Right atrium auricular region (tissue), 2 donors: ENCODE data around the gene SLC41A3. TPM values are rescaled to one million over a fixed set of nuclear protein-coding genes. Genes with fewer than 3 reads are reported as not detected.

Experiments used
- DNase-seq: peaks from one replicate; pipeline ENCODE4 v3.0.0-alpha.2; 2019; ENCODE audit warnings: low spot score
- H3K27ac ChIP-seq, 2 donors: fragments of 200-600 bp; sonication (generic); 1 replicate in 1 of 2; 2 replicates in 1 of 2; pipeline ENCODE4 v1.5.1; 2016 to 2019
- H3K27me3 ChIP-seq, 2 donors: fragments of 200-600 bp; sonication (generic); one replicate each; pipeline versions ENCODE4 v1.5.1 to v1.6.0; 2017 to 2019
- H3K36me3 ChIP-seq: fragments of 200-600 bp; sonication (generic); one replicate; pipeline ENCODE4 v1.5.1; 2016
- H3K4me1 ChIP-seq, 2 donors: fragments of 200-600 bp; sonication (generic); one replicate each; pipeline versions ENCODE4 v1.5.1 to v1.6.0; 2017 to 2019
- H3K4me3 ChIP-seq, 2 donors: fragments of 200-600 bp; sonication (generic); 1 replicate in 1 of 2; 2 replicates in 1 of 2; pipeline ENCODE4 v1.5.1; 2017 to 2019; ENCODE audit warnings: mild to moderate bottlenecking in 1 of 2, moderate library complexity in 1 of 2
- H3K9me3 ChIP-seq, 2 donors: fragments of 200-600 bp; sonication (generic); one replicate each; pipeline ENCODE4 v1.5.1; 2019
- CTCF ChIP-seq, 2 donors: fragments of 200-600 bp; sonication (generic); IDR thresholded peaks; one replicate each; pipeline ENCODE4 v1.5.1; 2019; ENCODE audit warnings: antibody characterized with exemption in 2 of 2
- total RNA-seq, 2 donors: library from RNA; depleted of rRNA; stranded (reverse); fragments of >200 nt; gene quantifications; one replicate each; pipeline ENCODE4 v1.1.0, GENCODE V29; 2016

The SLC41A3 gene
- total RNA-seq, 2 donors from 2014 or later = 34.1 to 39.6 TPM

- no peaks in the 10 kb centered on the region for H3K4me1 ChIP-seq
- no peaks in the 10 kb centered on the region for H3K27me3 ChIP-seq
- TF ChIP-seq CTCF (IDR thresholded peaks at IDR 0.05) = no peak
- H3K9me3 ChIP-seq = no peaks in the 10 kb centered on the region
- DNase-seq = no peak
- H3K27ac ChIP-seq = no peak overlapping the region
- H3K36me3 ChIP-seq = no peaks in the 10 kb centered on the region
- H3K4me3 ChIP-seq = no peak overlapping the region
Observed at GRCh38 chr3:126118591-126118990, 34.7 kb upstream of the SLC41A3 start.

GRCh38 chr3:126117786-126118185 is 33.9 kb upstream of the SLC41A3 start:
- no peaks in the 10 kb centered on the region for H3K27me3 ChIP-seq
- no peak overlapping the region for H3K4me3 ChIP-seq
- no peak for TF ChIP-seq CTCF (IDR thresholded peaks at IDR 0.05)
- no peak for DNase-seq
- no peaks in the 10 kb centered on the region for H3K4me1 ChIP-seq
- no peaks in the 10 kb centered on the region for H3K36me3 ChIP-seq
- no peak overlapping the region for H3K27ac ChIP-seq
- H3K9me3 ChIP-seq = no peaks in the 10 kb centered on the region

GRCh38 chr3:126117212-126117611 is 33.3 kb upstream of the SLC41A3 start:
- no peak overlapping the region for H3K27ac ChIP-seq
- no peaks in the 10 kb centered on the region for H3K4me1 ChIP-seq
- H3K4me3 ChIP-seq = no peak overlapping the region
- DNase-seq = no peak
- no peaks in the 10 kb centered on the region for H3K27me3 ChIP-seq
- H3K36me3 ChIP-seq = no peaks in the 10 kb centered on the region
- TF ChIP-seq CTCF (IDR thresholded peaks at IDR 0.05) = no peak
- H3K9me3 ChIP-seq = no peaks in the 10 kb centered on the region

- no peak for TF ChIP-seq CTCF (IDR thresholded peaks at IDR 0.05)
- H3K27ac ChIP-seq = no peak overlapping the region
- H3K9me3 ChIP-seq = no peaks in the 10 kb centered on the region
- H3K36me3 ChIP-seq = no peaks in the 10 kb centered on the region
- H3K27me3 ChIP-seq = no peaks in the 10 kb centered on the region
- no peaks in the 10 kb centered on the region for H3K4me1 ChIP-seq
- no peak overlapping the region for H3K4me3 ChIP-seq
- no peak for DNase-seq
Observed at GRCh38 chr3:126116526-126116925, 32.6 kb upstream of the SLC41A3 start.

- Histone ChIP-seq H3K36me3 (no peaks in the 10 kb centered on the region), H3K27ac (no peak overlapping the region), H3K9me3 (no peaks in the 10 kb centered on the region), H3K4me3 (no peak overlapping the region), H3K4me1 (no peaks in the 10 kb centered on the region), H3K27me3 (no peaks in the 10 kb centered on the region)
- TF ChIP-seq CTCF (IDR thresholded peaks at IDR 0.05) = no peak
- no peak for DNase-seq
Observed at GRCh38 chr3:126114443-126115386, 30.8 kb upstream of the SLC41A3 start.
